IMR-90 (cell line): ENCODE measurements around the gene WBP1L. TPM values are rescaled to one million over a fixed set of nuclear protein-coding genes. Genes with fewer than 3 reads are reported as not detected.
A peak's percentile ranks its signal among the peaks of the same experiment; 100 is the strongest.

Experiments used
- ATAC-seq: fragments of 200-7000 bp; cut with Tn5 transposase; 2 replicates; pipeline ENCODE4 v1.9.1; 2020; ENCODE audit warnings: low read depth, mild to moderate bottlenecking, moderate library complexity
- BruUV-seq: library from RNA; stranded (reverse); fragments of 400-500 nt; replicated peaks from 2 replicates; lab custom pipeline; 2021; lab: Mats Ljungman, UMichigan
- CTCF ChIA-PET: fragments of 300-600 bp; formaldehyde crosslinking; extraction: SDS; loops from one replicate; lab custom pipeline; 2021; ENCODE audit warnings: antibody characterized with exemption; lab: Yijun Ruan, JAX
- POLR2A ChIA-PET: fragments of 300-600 bp; sonication (Branson Sonifier 250); formaldehyde crosslinking; loops from one replicate; lab custom pipeline; 2022; ENCODE audit warnings: antibody characterized with exemption; ENCODE audit not compliant: unreplicated experiment; lab: Charles Lee
- DNase-seq: peaks from one replicate; pipeline ENCODE4 v3.0.0; 2013
- H2AFZ ChIP-seq: replicated peaks from 2 replicates; pipeline ENCODE3; 2013; ENCODE audit warnings: low read length, mild to moderate bottlenecking; ENCODE audit not compliant: poor library complexity
- H2AK5ac ChIP-seq: 2 replicates; pipeline ENCODE4 v1.6.1; 2013; ENCODE audit warnings: low read depth, low read length, inconsistent platforms
- H2AK9ac ChIP-seq: replicated peaks from 2 replicates; pipeline ENCODE3; 2013; ENCODE audit warnings: mild to moderate bottlenecking, low read depth, low read length, moderate library complexity; ENCODE audit not compliant: poor library complexity
- H2BK120ac ChIP-seq: 2 replicates; pipeline ENCODE4 v1.6.1; 2013; ENCODE audit warnings: low read depth, low read length, inconsistent platforms
- H2BK15ac ChIP-seq: 3 replicates; pipeline ENCODE4 v1.6.1; 2013; ENCODE audit warnings: low read depth, low read length, inconsistent platforms
- H2BK20ac ChIP-seq: 2 replicates; pipeline ENCODE4 v1.6.1; 2013; ENCODE audit warnings: low read depth, mild to moderate bottlenecking, inconsistent platforms, low read length, moderate library complexity
- H2BK5ac ChIP-seq: 2 replicates; pipeline ENCODE4 v1.6.1; 2013; ENCODE audit warnings: mild to moderate bottlenecking, low read depth, low read length, inconsistent platforms; ENCODE audit not compliant: poor library complexity, severe bottlenecking
- H3K14ac ChIP-seq: replicated peaks from 2 replicates; pipeline ENCODE4 v1.6.1; 2013; ENCODE audit warnings: low read depth, low read length, inconsistent platforms
- H3K18ac ChIP-seq: 2 replicates; pipeline ENCODE4 v1.6.1; 2013; ENCODE audit warnings: low read depth, low read length, control low read depth
- H3K23ac ChIP-seq: 2 replicates; pipeline ENCODE4 v1.6.1; 2013; ENCODE audit warnings: low read depth, low read length, inconsistent platforms
- H3K27ac ChIP-seq: 2 replicates; pipeline ENCODE4 v1.5.1; 2013; ENCODE audit warnings: mild to moderate bottlenecking, control low read depth, low read length; ENCODE audit not compliant: insufficient read depth
- H3K27me3 ChIP-seq: 2 replicates; pipeline ENCODE4 v1.6.1; 2013; ENCODE audit warnings: low read length; ENCODE audit not compliant: control insufficient read depth, insufficient read depth
- H3K36me3 ChIP-seq: 2 replicates; pipeline ENCODE4 v1.6.1; 2013; ENCODE audit warnings: low read length, mixed read lengths; ENCODE audit not compliant: control insufficient read depth, insufficient read depth
- H3K4ac ChIP-seq: 2 replicates; pipeline ENCODE4 v1.6.1; 2013; ENCODE audit warnings: low read depth, low read length, inconsistent platforms
- H3K4me1 ChIP-seq: 2 replicates; pipeline ENCODE4 v1.6.1; 2013; ENCODE audit warnings: low read length, mixed read lengths; ENCODE audit not compliant: control insufficient read depth, insufficient read depth
- H3K4me2 ChIP-seq: 2 replicates; pipeline ENCODE4 v1.6.1; 2013; ENCODE audit warnings: low read depth, mild to moderate bottlenecking, control low read depth, low read length, moderate library complexity
- H3K4me3 ChIP-seq: 2 replicates; pipeline ENCODE4 v1.5.1; 2013; ENCODE audit warnings: low read depth, mild to moderate bottlenecking, control low read depth, low read length, moderate library complexity; ENCODE audit not compliant: insufficient read depth
- H3K56ac ChIP-seq: 2 replicates; pipeline ENCODE4 v1.6.1; 2013; ENCODE audit warnings: low read length, inconsistent platforms; ENCODE audit not compliant: insufficient read depth; ENCODE audit errors: extremely low read depth
- H3K79me1 ChIP-seq, 2 experiments: 2 replicates each; pipeline ENCODE4 v1.6.1; 2013; ENCODE audit warnings: low read length in 2 of 2, inconsistent platforms in 1 of 2, low read depth in 1 of 2
- H3K9ac ChIP-seq: 2 replicates; pipeline ENCODE4 v1.6.1; 2013; ENCODE audit warnings: low read depth, low read length, control low read depth
- H3K9me1 ChIP-seq: 2 replicates; pipeline ENCODE4 v1.6.1; 2013; ENCODE audit warnings: low read length, inconsistent platforms; ENCODE audit not compliant: insufficient read depth
- H3K9me3 ChIP-seq: 2 replicates; pipeline ENCODE4 v1.6.1; 2013; ENCODE audit warnings: low read length; ENCODE audit not compliant: control insufficient read depth, insufficient read depth
- H4K20me1 ChIP-seq: 2 replicates; pipeline ENCODE4 v1.6.1; 2013; ENCODE audit warnings: low read length, inconsistent platforms; ENCODE audit not compliant: insufficient read depth
- H4K5ac ChIP-seq: 2 replicates; pipeline ENCODE4 v1.6.1; 2013; ENCODE audit warnings: mild to moderate bottlenecking, low read depth, low read length, control low read depth
- H4K8ac ChIP-seq, 2 experiments: 2 replicates each; pipeline ENCODE4 v1.6.1; 2013; ENCODE audit warnings: low read depth in 2 of 2, low read length in 2 of 2, control low read depth in 1 of 2, inconsistent platforms in 1 of 2
- H4K91ac ChIP-seq: 2 replicates; pipeline ENCODE4 v1.6.1; 2013; ENCODE audit warnings: low read depth, low read length, inconsistent platforms; ENCODE audit not compliant: insufficient read depth
- CTCF ChIP-seq: conservative IDR thresholded peaks from 2 replicates; pipeline ENCODE4 v1.5.1; 2012; ENCODE audit warnings: mild to moderate bottlenecking, low read depth, low read length, improper control_type of control experiment
- MXI1 ChIP-seq: IDR thresholded peaks from 2 replicates; pipeline ENCODE4 v1.6.1; 2012; ENCODE audit warnings: low read depth, mild to moderate bottlenecking, low read length, moderate library complexity, borderline replicate concordance
- RCOR1 ChIP-seq: IDR thresholded peaks from 2 replicates; pipeline ENCODE4 v1.6.1; 2012; ENCODE audit warnings: mild to moderate bottlenecking, low read length, improper control_type of control experiment; ENCODE audit not compliant: insufficient replicate concordance
- WGBS, 2 experiments: methylation state at CpG; one replicate each; pipeline versions ENCODE4 v1.1.5 to v1.1.7; 2013; ENCODE audit warnings: missing lambda C conversion rate in 2 of 2; ENCODE audit not compliant: insufficient read length in 1 of 2; ENCODE audit errors: extremely low coverage in 2 of 2; 5-methylcytosine and 5-hydroxymethylcytosine counted together
- dilution Hi-C: fragments of 300-500 bp; cut with HindIII; formaldehyde crosslinking; loops from one replicate; pipeline ENCODE4 v1.14.3; 2018; ENCODE audit warnings: low sequenced_read_pairs; ENCODE audit not compliant: unreplicated experiment
- in situ Hi-C: fragments of 300-500 bp; cut with MboI; formaldehyde crosslinking; loops from 3 replicates; pipeline ENCODE4 v1.14.3; 2019; ENCODE audit warnings: low sequenced_read_pairs, inconsistent platforms, mixed read lengths
- intact Hi-C: fragments of 100-400 bp; cut with micrococcal nuclease; formaldehyde crosslinking; loops from 2 replicates; pipeline ENCODE4 v1.10.0; 2022
- polyA plus RNA-seq, 3 experiments: library from polyadenylated mRNA; depleted of rRNA; stranded (reverse); fragments of >200 nt; gene quantifications; 2 replicates each; pipeline ENCODE4 v1.2.3, GENCODE V29; 2012; ENCODE audit warnings: low replicate concordance in 1 of 3
- total RNA-seq: library from RNA; depleted of rRNA; stranded (reverse); fragments of >200 nt; gene quantifications from 2 replicates; pipeline ENCODE4 v1.2.3, GENCODE V29; 2012

WBP1L gene
- total and polyA plus RNA-seq, 2 of the 4 experiments (the other 2 are of a cell fraction): 20.7 to 31.0 TPM

DNA sequence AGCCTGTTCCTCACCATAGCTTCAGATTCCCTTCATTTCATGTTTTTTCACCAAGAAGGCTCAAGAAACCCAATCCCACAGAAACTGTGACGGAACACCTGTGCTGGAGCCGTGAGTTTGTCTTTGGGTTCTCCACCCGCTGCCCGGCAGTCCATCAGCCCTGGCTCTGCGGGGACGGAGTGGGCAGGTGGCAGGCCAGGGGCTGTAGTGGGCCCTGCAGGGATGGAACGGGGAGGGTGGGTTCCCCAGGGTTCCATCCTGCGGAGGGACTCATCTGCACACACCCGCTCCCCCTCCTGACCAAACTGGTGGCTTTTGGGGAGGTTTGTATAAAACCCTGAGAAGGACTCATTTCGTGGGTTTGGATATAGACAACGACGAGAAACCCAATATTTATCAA, 78.5 kb downstream of the WBP1L start:
- no CpG with 5 or more reads among the region's 12 CpGs for WGBS, 2 experiments

More for the DNA sequence above, 78.5 kb downstream of the WBP1L start:
- Histone ChIP-seq H2AK5ac (no peak overlapping the region), H4K5ac (no peak overlapping the region), H2BK5ac (no peak overlapping the region), H3K4me3 (no peak overlapping the region), H3K23ac (no peak overlapping the region), H2AFZ (peak overlapping the region; percentile 43), H3K27me3 (peaks cover 2% of the 10 kb centered on the region), H3K18ac (no peak overlapping the region), H3K9ac (no peak overlapping the region), H3K79me1 (no peaks in the 10 kb centered on the region), H2BK15ac (no peak overlapping the region), H3K56ac (no peak overlapping the region), H3K4ac (no peak overlapping the region), H3K9me3 (no peaks in the 10 kb centered on the region), H3K27ac (no peak overlapping the region), H4K8ac (no peak overlapping the region), H3K4me2 (no peak overlapping the region), H4K20me1 (no peaks in the 10 kb centered on the region), H3K36me3 (no peaks in the 10 kb centered on the region), H2BK20ac (no peak overlapping the region), H3K14ac (no peak overlapping the region), H3K9me1 (no peaks in the 10 kb centered on the region), H2BK120ac (no peak overlapping the region), H4K91ac (no peak overlapping the region), H3K4me1 (no peaks in the 10 kb centered on the region), H2AK9ac (no peak overlapping the region)
- in situ Hi-C loops: no loop called here
- dilution Hi-C loops: no loop called here
- no peak for DNase-seq
- CTCF ChIA-PET: no interaction called here
- POLR2A ChIA-PET: no interaction called here
- intact Hi-C loops: no loop called here
- TF ChIP-seq CTCF (no peak), MXI1 (no peak), RCOR1 (no peak)
- no peak for ATAC-seq
- BruUV-seq: no TSS peak
